ENCODE results near the gene MARS1.
"Not testable (repeated sequence)": the region's sequence is repeated elsewhere in the genome, so short reads cannot be mapped to it uniquely, and the experiment has no call there.

The MARS1 gene

DNA sequence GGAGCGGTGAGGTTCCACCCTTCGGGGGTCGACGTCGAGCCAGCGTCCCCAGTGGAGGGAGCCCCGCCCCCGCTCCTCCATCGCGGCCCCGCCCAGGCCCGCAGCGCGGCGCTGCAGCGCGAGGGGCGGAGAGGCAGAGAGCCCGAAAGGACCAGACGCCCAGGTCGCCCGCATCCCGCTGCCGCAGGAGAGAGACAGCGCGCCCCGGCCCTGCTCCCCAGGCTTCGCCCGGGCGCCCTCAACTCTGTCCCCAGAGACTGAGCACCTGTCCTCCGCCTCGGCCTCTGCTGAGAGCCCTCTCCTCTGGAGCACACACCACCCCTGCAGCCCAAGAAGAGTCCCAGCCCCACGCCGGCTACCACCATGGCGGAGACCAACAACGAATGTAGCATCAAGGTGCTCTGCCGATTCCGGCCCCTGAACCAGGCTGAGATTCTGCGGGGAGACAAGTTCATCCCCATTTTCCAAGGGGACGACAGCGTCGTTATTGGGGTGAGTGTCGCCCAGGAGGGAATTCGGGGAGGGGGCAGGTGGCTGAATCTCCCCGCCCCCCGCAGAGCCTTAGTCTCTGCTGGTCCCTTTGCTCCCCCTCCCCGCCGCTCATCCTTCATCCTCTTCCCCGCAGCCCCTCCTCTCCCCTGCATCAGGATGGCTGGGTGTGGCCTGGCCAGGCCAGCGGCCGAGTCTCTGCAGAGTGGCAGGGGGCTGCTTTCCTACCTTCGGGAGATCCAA is 62.2 kb downstream of the MARS1 start, which contains the start of gene KIF5A:
TSS of gene KIF5A (plus strand) at position 136 of the 732 bp plus-strand sequence. CDS start at position 364, 228 bp downstream.
- no peak for DNase-seq (ENCODE audit: low read depth in 2 of 2)

DNA sequence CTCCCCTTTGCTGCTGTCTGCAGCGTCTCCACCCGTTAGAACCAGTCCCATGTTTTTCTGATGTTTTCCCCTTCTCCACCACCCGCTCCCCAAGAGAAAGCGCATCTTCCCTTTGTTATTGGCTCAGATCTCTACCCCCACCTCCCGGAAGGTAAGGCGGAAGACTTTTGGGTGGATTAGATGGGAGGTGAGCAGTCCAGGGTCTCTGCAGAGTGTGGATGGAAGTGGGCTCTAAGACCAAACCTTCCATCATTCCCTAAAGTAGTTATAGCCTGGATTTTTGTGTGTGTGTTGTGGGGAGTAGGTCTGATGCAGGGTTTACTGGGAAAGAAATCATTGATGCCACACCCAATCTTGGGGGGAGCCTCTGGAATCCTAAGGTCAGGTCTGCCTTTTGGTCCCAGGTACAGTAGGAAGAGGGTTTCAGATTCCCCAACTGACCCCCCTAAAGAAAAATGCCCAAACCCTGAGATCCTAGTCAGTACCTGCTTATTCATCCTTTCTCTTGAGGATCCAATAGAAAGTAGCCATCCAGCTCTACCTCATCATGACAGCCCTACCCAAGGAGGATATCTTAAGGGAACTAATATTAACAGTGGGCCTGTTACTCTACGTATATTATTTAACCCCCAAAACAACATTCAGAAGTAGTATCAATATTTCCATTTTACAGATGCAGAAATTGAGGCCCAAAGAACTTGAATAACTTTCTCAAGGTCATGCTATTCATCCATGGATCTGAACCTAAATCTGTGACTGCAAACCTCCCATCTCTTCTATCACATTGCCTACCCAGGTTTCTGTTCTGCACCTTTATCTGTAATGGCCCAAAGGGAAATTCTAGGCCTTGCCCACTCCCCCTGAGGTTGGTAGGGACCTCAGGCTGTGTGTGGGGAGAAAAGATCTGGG is 63.0 kb downstream of the MARS1 start:
- DNase-seq (ENCODE audit: low read depth in 2 of 2) = no peak

DNA sequence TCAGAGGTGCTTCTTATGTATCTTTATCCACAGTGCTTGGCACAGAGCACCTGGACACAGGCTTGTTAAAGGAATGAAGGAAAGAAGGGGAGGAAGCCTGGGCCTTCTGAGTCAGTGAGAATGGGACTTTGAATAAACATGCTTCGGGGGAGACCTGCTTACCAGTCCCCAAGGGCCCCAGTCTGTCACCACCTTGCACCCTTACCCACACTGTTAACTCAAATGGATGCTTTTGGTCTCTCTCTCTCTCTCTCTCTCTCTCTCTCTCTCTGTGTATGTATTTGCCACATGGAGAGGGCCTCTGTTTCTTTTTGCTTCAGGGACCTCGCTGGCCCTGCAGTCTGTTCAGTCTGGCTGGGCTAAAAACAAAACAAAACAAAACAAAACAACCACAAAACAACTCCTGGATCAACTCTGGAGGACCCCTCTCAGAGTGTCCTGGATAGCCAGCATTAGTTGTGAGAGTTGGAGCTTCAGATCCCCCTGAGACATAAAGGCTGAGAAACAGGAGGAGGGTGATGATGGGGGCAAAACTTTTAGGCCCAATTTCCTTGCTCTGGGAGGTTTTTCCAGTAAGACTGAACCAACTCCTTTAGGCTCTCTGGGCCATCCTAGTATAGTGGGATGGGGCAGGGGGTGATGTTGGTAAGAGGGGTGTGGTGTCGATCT is 63.9 kb downstream of the MARS1 start:
- no peak for DNase-seq (ENCODE audit: low read depth in 2 of 2)

DNA sequence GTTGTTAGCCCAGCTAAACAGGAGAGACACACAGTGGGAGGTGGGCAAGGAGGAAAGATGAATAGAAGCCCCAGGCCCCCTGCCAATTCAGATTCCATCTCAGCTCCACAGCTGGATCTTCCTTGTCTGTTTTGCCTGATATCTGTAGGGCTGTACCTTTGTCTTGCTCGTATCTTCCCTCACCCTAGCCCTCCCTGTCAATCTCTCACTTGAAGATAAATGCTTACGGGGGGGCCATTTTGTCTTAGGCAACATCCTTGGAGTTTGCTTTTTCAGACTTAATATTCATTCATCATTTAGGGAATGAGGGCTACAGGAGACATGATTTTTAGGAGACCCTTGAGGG is 64.4 kb downstream of the MARS1 start:
- no peak for DNase-seq (ENCODE audit: low read depth in 2 of 2)

DNA sequence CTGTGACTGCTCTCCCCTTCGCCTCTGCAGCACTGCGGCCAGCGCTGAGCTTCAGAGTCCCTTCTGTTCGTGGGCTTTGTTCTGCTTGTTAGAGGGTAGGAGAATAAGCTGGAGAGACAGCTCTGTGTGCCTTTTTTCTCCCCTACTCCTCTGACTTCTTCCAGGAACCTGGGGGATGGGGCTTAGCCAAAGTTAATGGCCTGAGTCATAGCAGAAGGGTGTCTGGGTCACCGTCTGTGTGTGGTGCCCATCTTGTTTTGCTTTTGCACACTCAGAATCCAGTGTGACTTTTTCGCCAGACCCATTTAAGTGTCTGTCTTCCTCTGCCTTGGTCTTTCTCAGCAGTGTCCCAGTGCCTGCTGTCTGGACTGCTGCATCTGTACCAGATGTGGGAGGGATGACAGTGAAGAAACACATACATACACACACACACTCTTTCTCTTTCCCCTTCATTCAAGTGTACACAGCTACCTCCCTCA is 65.0 kb downstream of the MARS1 start:
- no peak for DNase-seq (ENCODE audit: low read depth in 2 of 2)

DNA sequence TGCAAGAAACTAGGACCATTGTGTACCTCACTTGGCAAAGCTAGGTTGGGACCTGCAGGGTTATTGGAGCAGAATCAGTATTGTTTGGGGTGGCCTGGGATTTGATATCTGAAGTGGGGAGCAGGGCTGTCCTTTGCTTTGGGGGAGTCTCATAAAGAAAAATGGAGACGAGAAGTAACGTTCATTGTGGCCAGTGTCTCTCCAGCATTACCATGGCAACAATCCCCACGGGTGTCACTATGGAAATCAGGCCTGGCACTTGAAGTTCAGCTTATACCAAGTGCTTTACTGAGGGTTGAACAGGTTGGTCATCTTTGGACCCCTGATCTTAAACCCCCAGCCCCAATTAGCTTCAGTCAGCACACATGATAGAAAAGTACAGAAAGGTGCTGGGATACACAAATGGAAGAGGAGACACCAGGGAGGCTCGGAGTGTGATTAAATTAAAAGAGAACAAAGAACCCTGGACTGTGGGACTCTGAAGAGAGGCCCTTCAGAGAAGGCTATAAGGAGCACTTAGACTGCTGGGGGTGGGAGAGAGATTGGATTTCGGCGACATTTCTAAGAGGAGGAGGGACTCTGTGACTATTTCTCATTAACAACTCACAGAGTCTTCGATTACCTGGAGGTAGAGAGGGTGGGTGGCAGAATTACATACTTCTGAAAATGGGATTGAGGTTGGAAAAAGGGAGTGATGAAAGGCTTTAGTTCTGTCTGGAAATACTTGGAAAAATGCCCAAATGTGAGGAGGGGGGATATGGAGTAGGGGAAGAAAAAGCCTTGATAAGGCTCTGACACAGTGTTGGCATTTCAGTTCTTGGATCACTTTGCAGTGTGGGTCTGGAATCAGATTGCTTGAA is 65.7 kb downstream of the MARS1 start:
- DNase-seq (ENCODE audit: low read depth in 2 of 2) = no peak

DNA sequence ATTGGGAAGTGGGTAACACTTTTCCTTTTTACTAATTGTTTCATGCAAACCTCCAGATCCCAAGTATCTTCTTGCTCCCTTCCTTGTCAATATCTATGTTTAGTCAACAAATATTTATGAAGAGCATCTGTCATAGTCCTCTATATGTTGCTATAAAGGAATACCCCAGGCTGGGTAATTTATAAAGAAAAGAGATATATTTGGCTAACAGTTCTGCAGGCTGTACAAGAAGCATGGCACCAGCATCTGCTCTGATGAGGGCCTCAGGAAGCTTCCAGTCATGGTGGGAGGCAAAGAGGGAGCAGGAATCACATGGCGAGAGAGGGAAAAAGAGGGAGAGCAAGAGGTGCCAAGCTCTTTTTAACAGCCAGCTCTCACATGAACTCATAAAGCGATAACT is 66.6 kb downstream of the MARS1 start:
- DNase-seq (ENCODE audit: low read depth in 2 of 2) = no peak

DNA sequence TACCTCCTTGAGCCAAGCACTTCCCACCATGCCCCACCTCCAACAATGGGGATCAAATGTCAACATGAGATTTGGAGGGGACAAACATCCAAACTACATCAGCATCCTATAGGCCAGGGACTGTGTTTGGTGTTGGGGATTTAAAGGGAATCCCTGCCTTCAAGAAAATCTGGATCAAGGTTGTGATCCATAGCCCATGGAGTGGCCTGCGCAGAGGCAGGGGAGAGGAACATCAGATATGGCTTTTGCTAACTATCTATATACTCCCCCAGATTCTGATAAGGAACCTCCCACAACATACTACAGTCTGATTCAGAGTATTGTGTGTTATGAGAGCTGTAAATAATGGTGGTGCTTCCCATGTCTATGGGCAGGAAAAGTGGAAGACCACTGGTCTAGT is 67.0 kb downstream of the MARS1 start:
- no peak for DNase-seq (ENCODE audit: low read depth in 2 of 2)

DNA sequence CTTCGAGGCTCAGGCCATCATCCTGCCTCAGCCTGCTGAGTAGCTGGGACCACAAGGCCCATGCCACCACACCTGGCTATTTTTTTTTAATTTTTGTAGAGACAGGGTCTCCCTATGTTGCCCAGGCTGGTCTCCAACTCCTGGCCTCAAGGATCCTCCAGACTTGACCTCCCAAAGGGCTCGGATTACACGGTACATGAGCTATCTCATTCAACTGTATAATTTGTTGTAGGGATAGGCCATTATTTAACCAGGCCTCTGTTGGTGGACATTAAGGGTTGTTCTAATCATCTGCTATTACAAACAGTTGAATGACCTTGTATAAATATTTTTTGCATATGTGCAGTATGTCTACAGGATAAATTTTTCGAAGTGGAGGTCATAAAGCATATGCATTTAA is 71.0 kb downstream of the MARS1 start:
- DNase-seq (ENCODE audit: low read depth in 2 of 2) = no peak

DNA sequence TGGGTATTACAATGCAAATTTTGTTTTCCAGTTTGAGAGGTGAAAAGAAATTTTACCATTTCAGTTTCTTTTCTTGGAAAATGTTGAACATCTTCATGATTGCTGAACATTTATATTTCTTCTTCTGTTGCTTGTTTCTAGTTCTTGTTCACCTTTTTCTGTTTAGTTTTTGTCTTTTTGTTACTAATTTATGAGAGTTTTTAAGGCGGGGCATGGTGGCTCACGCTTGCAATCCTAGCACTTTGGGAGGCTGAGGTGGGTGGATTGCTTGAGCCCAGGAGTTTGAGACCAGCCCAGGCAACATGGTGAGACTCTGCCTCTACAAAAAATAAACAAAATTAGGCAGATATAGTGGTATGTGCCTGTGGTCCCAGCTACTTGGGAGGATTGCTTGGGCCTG is 72.6 kb downstream of the MARS1 start:
- no peak for DNase-seq (ENCODE audit: low read depth in 2 of 2)

DNA sequence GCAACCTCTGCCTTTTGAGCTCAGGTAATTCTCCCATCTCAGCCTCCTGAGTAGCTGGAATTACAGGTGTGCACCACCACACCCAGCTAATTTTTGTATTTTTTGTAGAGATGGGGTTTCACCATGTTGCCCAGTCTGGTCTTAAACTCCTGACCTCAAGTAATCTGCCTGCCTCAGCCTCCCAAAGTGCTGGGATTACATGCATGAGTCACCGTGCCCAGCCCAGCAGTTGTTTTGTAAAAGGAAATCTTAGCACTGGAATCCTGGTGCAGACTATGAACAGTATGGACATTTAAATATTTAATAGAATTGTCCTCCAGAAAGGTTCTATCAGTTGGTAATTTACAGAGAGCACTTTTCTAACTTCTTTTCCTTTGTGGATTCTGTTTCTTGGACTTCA is 73.2 kb downstream of the MARS1 start:
- DNase-seq (ENCODE audit: low read depth in 2 of 2) = not testable (repeated sequence)

DNA sequence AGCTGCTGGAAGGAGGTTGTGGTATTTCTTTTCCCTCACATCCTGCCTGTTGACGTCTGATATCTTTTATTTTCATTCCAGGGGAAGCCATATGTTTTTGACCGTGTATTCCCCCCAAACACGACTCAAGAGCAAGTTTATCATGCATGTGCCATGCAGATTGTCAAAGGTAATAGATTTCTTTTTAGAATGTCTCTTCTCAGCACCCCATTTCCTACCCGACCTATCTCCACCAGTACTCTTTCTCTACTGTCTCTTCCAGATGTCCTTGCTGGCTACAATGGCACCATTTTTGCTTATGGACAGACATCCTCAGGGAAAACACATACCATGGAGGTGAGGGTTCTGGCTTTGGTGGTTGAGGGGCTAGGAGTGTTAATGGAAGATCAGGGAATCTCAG is 75.5 kb downstream of the MARS1 start:
- no peak for DNase-seq (ENCODE audit: low read depth in 2 of 2)

DNA sequence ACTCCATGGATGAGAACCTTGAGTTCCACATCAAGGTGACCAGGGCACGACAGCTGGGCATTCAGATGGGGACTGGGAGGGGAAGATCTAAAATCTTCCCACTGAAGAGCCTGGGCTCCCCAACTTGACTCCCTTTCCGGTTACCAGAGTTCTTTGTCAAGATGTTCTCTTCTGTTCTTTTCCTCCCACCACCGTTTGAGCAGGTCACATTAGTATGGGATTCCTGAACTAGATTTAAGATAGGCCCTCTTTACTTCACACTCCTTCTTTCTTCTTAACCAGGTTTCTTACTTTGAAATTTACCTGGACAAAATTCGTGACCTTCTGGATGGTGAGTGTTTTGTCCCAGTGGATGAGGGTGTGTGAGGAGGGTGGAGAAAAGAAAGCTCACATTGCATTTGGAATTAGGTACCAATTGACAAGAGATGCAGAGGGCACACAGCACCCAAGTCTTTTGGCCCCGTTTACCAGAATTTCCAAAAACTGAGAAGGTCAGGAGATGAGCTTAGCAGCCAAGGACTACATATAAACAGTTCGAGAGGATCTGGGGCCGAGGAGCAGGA is 76.4 kb downstream of the MARS1 start:
- no peak for DNase-seq (ENCODE audit: low read depth in 2 of 2)

Measured in fibroblast of skin of left quadriceps (primary cell).